Astrocyte (in vitro differentiated cells and primary cell): Measurements from ENCODE around the gene PFN4. TPM values are rescaled to one million over a fixed set of nuclear protein-coding genes. Genes with fewer than 3 reads are reported as not detected.

Experiments used
- DNase-seq: peaks from one replicate; pipeline ENCODE4 v3.0.0-alpha.2; 2010; ENCODE audit warnings: low read depth
- FAIRE-seq: peaks from 2 replicates; lab custom pipeline; 2011; peaks lifted over from hg19 to GRCh38; lab: Jason Lieb, UNC
- H2AFZ ChIP-seq: 2 replicates; pipeline ENCODE4 v1.6.0; 2012; ENCODE audit warnings: low read depth, low read length, inconsistent platforms
- H3K27ac ChIP-seq: 2 replicates; pipeline ENCODE4 v1.5.1; 2011; ENCODE audit warnings: low read depth, low read length, inconsistent platforms
- H3K27me3 ChIP-seq: 2 replicates; pipeline ENCODE4 v1.6.0; 2011; ENCODE audit warnings: low read length, inconsistent platforms; ENCODE audit not compliant: insufficient read depth
- H3K36me3 ChIP-seq: 2 replicates; pipeline ENCODE4 v1.5.1; 2011; ENCODE audit warnings: low read length, inconsistent platforms; ENCODE audit not compliant: insufficient read depth
- H3K4me1 ChIP-seq: 2 replicates; pipeline ENCODE4 v1.5.1; 2011; ENCODE audit warnings: low read length, inconsistent platforms; ENCODE audit not compliant: insufficient read depth
- H3K4me2 ChIP-seq: 2 replicates; pipeline ENCODE4 v1.6.0; 2012; ENCODE audit warnings: low read length, inconsistent platforms
- H3K4me3 ChIP-seq: 2 replicates; pipeline ENCODE4 v1.5.1; 2011; ENCODE audit warnings: low read depth, mild to moderate bottlenecking, low read length, inconsistent platforms; ENCODE audit not compliant: insufficient read depth
- H3K79me2 ChIP-seq: 2 replicates; pipeline ENCODE4 v1.6.0; 2012; ENCODE audit warnings: mild to moderate bottlenecking, low read length, inconsistent platforms; ENCODE audit not compliant: insufficient read depth
- H3K9ac ChIP-seq: 2 replicates; pipeline ENCODE4 v1.6.0; 2012; ENCODE audit warnings: mild to moderate bottlenecking, low read length, inconsistent platforms
- H3K9me3 ChIP-seq: 2 replicates; pipeline ENCODE4 v1.5.1; 2012; ENCODE audit warnings: low read depth, mild to moderate bottlenecking, low read length, inconsistent platforms; ENCODE audit not compliant: insufficient read depth
- H4K20me1 ChIP-seq: 2 replicates; pipeline ENCODE4 v1.6.0; 2012; ENCODE audit warnings: low read length, inconsistent platforms; ENCODE audit not compliant: insufficient read depth
- H3K27ac Mint-ChIP-seq: one replicate; pipeline ENCODE4 v1.8.0; 2021; ENCODE audit warnings: mild to moderate bottlenecking, mixed read lengths; ENCODE audit not compliant: unreplicated experiment
- H3K27me3 Mint-ChIP-seq: one replicate; pipeline ENCODE4 v1.8.0; 2021; ENCODE audit warnings: low read depth, mixed read lengths; ENCODE audit not compliant: unreplicated experiment
- H3K36me3 Mint-ChIP-seq: one replicate; pipeline ENCODE4 v1.8.0; 2021; ENCODE audit warnings: low read depth, mixed read lengths; ENCODE audit not compliant: unreplicated experiment
- H3K4me1 Mint-ChIP-seq: one replicate; pipeline ENCODE4 v1.8.0; 2021; ENCODE audit warnings: low read depth, mixed read lengths; ENCODE audit not compliant: unreplicated experiment
- H3K4me3 Mint-ChIP-seq: one replicate; pipeline ENCODE4 v1.8.0; 2021; ENCODE audit warnings: mild to moderate bottlenecking, moderate library complexity, mixed read lengths; ENCODE audit not compliant: unreplicated experiment
- H3K9me3 Mint-ChIP-seq: one replicate; pipeline ENCODE4 v1.8.0; 2021; ENCODE audit warnings: mild to moderate bottlenecking, mixed read lengths; ENCODE audit not compliant: unreplicated experiment
- EZH2 ChIP-seq: IDR thresholded peaks from 2 replicates; pipeline ENCODE4 v1.6.1; 2012; ENCODE audit warnings: mild to moderate bottlenecking, low read length, inconsistent platforms; ENCODE audit not compliant: insufficient read depth
- total RNA-seq: library from RNA; stranded (reverse); gene quantifications from 2 replicates; pipeline ENCODE4 v1.2.1, GENCODE V29; 2021
- TF ChIP-seq, protein P1 (sequence below): IDR thresholded peaks from 2 replicates; pipeline ENCODE4 v1.5.1; 2011; ENCODE audit warnings: low read depth, mild to moderate bottlenecking, inconsistent platforms, low read length, moderate library complexity; ENCODE audit not compliant: insufficient read depth

Gene PFN4
- total RNA-seq, 1 donor from 2014 or later = 0.64 TPM

DNA sequence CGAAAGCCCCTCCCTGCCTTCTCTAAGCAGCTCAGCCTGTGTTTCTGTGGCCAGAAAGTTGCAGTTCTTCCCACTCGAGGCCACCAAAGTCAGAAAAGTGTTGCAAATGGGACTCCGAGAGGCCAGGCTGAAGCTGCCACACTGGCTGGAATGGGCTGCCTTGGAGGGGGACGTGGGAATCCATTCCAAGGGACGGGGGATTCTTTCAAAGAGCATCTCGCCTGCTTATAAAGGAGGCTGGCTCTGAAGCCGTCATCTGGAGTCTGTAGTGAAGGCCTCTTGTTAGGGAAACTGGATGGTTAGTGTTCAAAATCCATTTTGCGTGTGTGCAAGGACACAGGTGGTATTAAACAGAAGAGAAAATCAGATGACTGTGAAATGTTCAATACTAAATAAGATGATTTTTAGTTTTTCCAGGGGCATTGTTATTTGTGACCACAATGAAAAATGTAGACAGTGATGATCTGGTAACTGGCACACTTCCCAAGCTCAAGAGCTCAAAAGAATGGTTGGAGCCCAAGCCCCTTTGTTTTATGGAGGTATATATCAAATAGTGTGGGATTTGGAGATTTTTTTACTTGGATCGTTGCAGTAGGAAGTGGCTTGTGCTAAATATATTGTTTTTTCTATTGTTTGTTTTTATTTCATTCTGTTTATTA is 917 bp upstream of the PFN4 start:
- FAIRE-seq = no peak
- Mint-ChIP-seq H3K27ac (peak overlapping the region; percentile 80), H3K36me3 (peaks cover 2% of the 10 kb centered on the region)

DNA sequence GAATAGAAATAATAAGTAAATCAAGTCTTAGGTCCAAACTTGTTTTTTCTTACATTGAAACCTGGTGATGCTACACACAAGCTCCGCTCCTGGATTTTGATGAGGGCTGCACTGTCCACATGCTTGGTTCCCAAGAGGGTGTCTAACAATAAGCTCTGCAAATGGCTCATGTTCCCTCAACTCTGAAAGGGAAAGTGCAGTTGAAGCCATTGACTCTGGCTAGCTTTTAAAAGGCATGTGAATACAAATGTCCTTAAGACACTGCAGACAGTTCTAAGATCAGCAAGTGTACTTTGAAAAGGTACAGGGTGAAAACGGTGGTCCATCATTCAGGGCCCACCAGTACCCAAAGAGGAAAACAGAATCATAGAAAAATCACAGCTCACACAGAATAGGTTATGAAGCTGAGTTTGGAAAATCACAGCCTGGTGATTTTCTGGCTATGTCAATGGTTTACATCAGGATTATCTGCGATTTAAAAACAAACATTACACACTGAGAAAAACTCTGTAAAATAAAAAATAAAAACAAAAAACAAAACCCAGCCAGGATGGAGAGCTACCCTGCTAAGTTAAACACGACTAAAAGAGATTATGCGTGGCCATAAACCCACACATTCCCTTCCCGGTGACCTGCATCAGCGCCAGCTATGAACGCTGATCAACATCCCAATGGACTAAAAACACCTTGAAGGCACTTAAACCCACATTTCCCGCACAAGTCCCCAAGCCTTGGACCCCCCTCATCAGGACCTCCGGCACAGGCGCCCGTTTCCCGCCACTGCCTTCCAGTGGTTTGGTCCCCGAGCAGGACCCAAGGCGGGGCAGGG is 554 bp downstream of the PFN4 start:
- TF ChIP-seq, protein P1, sequence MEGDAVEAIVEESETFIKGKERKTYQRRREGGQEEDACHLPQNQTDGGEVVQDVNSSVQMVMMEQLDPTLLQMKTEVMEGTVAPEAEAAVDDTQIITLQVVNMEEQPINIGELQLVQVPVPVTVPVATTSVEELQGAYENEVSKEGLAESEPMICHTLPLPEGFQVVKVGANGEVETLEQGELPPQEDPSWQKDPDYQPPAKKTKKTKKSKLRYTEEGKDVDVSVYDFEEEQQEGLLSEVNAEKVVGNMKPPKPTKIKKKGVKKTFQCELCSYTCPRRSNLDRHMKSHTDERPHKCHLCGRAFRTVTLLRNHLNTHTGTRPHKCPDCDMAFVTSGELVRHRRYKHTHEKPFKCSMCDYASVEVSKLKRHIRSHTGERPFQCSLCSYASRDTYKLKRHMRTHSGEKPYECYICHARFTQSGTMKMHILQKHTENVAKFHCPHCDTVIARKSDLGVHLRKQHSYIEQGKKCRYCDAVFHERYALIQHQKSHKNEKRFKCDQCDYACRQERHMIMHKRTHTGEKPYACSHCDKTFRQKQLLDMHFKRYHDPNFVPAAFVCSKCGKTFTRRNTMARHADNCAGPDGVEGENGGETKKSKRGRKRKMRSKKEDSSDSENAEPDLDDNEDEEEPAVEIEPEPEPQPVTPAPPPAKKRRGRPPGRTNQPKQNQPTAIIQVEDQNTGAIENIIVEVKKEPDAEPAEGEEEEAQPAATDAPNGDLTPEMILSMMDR = no peak
- no peak for TF ChIP-seq EZH2
- peak overlapping the region; percentile 87 for H3K4me3 Mint-ChIP-seq
- no peaks in the 10 kb centered on the region for H3K27me3 Mint-ChIP-seq
- Histone ChIP-seq H2AFZ (peak overlapping the region; percentile 98), H3K9ac (peak overlapping the region; percentile 93), H3K27me3 (no peaks in the 10 kb centered on the region), H3K9me3 (no peaks in the 10 kb centered on the region), H3K79me2 (peaks cover 5% of the 10 kb centered on the region), H3K27ac (peak overlapping the region; percentile 86), H4K20me1 (no peaks in the 10 kb centered on the region), H3K36me3 (no peaks in the 10 kb centered on the region), H3K4me2 (peak overlapping the region; percentile 99), H3K4me3 (peak overlapping the region; percentile 82), H3K4me1 (peaks cover 11% of the 10 kb centered on the region)
- FAIRE-seq = no peak
- peak overlapping the region; percentile 66 for H3K27ac Mint-ChIP-seq
- peaks cover 7% of the 10 kb centered on the region for H3K4me1 Mint-ChIP-seq
- peaks cover 2% of the 10 kb centered on the region for H3K36me3 Mint-ChIP-seq
- no peak for DNase-seq
- no peaks in the 10 kb centered on the region for H3K9me3 Mint-ChIP-seq

More for the DNA sequence above, 917 bp upstream of the PFN4 start:
- TF ChIP-seq, protein P1 = no peak
- TF ChIP-seq EZH2 = no peak
- Histone ChIP-seq H3K9ac (peak overlapping the region; percentile 93), H3K79me2 (peaks cover 5% of the 10 kb centered on the region), H2AFZ (peak overlapping the region; percentile 98), H4K20me1 (no peaks in the 10 kb centered on the region), H3K4me1 (peaks cover 11% of the 10 kb centered on the region), H3K4me2 (peak overlapping the region; percentile 99), H3K27ac (peak overlapping the region; percentile 86), H3K27me3 (no peaks in the 10 kb centered on the region), H3K9me3 (no peaks in the 10 kb centered on the region), H3K36me3 (no peaks in the 10 kb centered on the region), H3K4me3 (peak overlapping the region; percentile 82)
- H3K4me1 Mint-ChIP-seq = peaks cover 7% of the 10 kb centered on the region
- peak; percentile 47 for DNase-seq
- no peaks in the 10 kb centered on the region for H3K27me3 Mint-ChIP-seq
- H3K9me3 Mint-ChIP-seq = no peaks in the 10 kb centered on the region
- peak overlapping the region; percentile 84 for H3K4me3 Mint-ChIP-seq
